GM19324 (cell line): Measurements from ENCODE around the gene ACAP3.
"Not testable (repeated sequence)": the region's sequence is repeated elsewhere in the genome, so short reads cannot be mapped to it uniquely, and the experiment has no call there.

Source experiments
- ATAC-seq: cut with Tn5 transposase; IDR thresholded peaks from one replicate; pipeline ENCODE4 v1.9.1; 2021; ENCODE audit warnings: mild to moderate bottlenecking, moderate library complexity; ENCODE audit not compliant: unreplicated experiment, low FRiP score

Gene ACAP3

DNA sequence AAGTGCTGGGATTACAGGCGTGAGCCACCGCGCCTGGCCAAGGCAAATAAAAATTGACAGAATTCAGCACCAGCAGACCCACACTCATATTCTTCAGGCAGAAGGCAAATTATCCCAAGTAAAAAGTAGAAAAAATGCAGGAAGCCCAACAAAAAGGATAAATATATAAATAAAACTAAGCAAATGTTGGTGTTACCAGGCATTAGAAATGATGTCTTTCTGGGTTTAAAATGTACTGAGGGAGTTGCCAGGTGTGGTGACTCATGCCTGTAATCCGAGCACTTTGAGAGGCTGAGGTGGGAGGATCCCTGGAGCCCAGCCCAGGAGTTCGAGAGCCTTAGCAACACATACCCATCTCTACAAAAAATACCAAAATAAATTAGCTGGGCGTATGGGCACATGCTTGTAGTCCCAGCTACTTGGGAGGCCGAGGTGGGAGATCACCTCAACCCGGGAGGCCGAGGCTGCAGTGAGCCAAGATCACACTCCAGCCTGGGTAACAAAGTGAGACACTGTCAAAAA, 10.5 kb upstream of the ACAP3 start:
- ATAC-seq, result no peak

DNA sequence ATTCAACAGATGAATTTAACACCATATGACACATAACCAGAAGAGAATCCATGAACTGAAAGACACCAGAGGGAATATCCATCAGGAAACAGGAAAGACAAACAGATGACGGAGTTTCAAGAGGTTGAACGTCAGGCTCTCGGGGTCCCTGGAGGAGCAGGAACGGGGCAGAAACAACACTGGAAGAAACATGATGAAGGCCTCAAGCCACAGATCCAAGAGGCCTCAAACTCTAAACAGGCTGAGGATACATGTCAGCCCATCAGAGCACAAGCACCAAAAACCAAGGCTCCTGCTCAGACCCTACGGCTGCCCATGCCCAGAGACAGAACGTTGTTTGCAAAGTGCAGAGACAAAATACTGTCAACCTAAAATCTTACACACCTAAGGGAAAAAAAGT, 9.7 kb upstream of the ACAP3 start:
- ATAC-seq, result no peak

DNA sequence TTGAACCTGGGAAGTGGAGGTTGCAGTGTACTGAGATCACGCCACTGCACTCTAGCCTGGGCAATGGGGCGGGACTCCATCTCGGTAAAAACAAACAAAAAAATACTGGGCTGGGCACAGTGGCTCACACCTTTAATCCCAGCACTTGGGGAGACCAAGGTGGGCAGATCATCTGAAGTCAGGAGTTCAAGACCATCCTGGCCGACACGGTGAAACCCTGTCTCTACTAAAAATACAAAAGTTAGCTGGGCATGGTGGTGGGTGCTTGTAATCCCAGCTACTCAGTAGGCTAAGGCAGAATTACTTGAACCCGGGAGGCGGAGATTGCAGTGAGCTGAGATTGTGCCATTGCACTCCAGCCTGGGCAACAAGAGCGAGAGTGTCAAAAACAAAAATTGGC, 8.5 kb upstream of the ACAP3 start:
- not testable (repeated sequence) for ATAC-seq

DNA sequence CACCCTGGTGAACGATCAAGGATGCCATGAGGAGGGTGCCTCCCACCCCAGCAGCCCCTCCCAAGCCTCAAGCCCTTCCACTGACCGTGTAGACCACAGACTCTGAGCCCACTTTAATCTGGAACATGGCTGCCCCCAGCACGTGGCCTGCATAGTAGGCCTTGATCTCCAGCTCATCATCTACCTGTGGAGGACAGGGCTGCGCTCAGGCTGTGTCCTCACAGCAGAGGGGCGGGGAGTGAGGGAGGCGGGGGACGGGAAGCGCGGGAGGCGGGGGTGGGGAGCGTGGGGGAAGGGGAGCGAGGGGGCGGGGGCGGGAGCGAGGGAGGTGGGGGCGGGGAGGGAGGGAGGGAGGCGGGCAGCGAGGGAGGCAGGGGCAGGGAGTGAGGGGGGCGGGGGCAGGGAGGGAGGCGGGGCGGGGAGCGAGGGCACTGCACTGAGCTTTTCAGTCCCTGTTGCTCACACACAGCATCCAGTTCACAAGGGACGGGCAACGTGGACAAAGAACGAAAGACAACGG, 7.8 kb upstream of the ACAP3 start:
- ATAC-seq, result no peak

DNA sequence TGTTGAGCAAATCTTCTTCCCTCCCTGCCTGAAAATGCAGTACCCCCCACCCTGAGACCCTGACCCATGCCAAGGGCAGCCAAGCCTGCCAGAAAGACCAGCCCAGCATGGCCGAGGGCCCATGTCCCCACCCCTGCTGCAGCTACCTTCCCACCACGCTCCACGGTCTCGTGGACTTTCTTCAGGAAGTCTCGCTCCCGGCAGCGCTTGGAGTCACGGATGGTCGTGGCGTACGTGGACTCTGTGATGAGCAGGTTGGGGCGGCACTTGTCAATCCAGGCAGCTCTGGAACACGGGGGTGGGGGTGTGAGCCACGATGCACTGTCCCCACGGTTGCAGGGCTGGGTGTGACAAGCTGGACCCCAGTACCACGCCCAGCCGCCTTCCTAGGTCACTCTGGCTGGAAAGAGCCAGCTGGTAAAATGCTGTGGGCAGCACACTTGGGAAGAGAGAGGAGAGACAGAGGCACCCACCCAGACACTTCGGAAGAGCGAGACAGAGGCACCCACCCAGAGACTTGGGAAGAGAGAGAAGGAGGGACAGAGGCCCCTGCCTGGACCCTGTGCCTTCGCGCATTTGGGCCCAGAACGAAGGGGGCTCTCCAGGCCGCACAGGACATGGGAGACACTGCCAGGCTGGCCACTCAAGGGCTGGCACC, 7.1 kb upstream of the ACAP3 start:
- ATAC-seq, result no peak

DNA sequence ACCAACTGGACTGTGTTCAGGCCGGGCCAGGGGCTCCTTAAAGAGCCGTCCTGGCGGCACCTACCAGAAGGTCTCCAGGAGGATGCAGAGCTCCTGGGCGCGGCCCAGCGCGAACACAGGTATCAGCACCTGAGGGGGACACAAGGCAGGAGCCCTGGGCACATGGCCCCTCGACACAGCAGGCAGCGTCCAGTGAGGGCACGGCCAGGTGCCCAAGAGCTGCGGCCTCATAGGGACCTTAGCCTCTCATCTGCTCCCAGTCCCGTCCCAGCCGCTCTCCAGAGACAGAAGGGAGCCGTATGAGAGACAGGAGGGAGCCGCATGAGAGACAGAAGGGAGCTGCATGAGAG, 6.5 kb upstream of the ACAP3 start:
- no peak for ATAC-seq

DNA sequence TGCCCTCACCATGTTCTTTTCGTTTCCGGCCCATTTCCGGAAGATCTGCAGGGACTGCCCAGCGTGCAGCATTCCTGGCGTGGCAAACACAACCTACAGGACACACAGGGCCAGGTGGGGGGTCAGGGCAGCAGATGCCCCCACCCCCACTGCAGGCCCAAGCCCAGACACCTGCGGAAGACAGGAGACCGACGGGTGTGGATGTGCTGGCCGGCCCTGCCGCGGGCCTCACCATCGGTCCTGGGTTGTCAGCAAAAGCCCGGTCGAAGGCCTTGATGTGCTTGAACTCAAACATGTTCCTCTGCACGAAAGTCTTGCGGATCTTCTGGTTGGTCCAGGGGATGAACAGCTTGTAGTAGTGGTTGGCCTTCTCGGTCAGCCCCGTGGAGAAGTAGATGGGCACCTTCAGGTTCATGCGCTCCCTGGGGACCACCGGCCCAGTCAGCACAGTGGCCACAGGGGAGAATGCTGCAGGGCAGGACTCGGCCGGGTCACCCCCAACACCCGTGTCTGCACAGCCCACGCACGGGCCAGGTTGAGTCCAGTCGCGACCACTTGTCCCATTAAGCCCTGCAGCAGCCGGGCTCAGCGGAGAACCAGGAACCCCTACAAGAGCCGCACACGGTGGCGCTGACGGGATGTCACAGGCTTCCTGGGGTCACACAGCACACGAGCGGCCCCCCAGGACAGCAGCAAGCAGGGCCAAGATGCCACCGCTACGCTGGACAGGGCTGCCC, 5.9 kb upstream of the ACAP3 start:
- ATAC-seq, result no peak

DNA sequence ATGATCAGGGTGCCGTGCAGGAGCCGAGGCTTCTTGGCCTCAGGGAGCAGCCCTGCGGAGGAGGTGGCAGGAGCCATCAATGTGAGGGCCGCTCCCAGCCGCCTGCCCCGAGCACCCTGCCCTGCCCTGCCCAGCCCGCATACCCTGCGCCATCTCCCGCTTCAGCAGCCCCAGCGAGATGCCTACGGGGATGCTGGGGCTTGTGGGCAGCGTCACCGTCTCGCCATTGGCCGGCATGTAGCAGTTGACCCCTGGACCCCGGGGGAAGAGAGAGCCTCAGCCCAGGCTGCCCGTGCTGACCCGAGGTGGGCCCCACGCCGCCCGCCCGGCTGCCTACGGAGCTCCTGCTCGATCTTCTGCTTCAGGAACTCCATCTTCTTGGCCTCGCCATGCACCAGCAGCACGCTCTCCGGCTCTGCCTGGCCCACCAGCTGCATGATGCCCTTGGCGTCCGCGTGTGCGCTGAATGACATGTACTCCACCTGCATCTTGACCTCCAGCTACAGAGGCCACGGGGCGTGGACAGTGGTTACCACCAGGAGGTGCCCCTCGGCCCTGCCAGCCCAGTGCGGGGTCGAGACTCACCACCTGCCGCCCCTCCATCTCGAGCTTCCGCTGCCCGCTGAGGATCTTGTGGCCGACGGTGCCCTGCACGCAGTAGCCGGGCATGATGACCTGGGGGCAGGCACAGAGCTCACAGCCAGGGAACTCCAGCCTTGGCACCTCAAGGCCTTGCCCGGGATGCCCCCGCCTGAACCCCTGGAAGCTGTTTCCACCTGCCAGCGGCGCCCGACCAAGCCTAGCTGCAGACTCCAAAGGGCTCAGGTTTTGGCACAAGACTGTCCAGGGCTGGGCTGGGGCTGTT, 5.0 kb upstream of the ACAP3 start:
- ATAC-seq, result no peak

DNA sequence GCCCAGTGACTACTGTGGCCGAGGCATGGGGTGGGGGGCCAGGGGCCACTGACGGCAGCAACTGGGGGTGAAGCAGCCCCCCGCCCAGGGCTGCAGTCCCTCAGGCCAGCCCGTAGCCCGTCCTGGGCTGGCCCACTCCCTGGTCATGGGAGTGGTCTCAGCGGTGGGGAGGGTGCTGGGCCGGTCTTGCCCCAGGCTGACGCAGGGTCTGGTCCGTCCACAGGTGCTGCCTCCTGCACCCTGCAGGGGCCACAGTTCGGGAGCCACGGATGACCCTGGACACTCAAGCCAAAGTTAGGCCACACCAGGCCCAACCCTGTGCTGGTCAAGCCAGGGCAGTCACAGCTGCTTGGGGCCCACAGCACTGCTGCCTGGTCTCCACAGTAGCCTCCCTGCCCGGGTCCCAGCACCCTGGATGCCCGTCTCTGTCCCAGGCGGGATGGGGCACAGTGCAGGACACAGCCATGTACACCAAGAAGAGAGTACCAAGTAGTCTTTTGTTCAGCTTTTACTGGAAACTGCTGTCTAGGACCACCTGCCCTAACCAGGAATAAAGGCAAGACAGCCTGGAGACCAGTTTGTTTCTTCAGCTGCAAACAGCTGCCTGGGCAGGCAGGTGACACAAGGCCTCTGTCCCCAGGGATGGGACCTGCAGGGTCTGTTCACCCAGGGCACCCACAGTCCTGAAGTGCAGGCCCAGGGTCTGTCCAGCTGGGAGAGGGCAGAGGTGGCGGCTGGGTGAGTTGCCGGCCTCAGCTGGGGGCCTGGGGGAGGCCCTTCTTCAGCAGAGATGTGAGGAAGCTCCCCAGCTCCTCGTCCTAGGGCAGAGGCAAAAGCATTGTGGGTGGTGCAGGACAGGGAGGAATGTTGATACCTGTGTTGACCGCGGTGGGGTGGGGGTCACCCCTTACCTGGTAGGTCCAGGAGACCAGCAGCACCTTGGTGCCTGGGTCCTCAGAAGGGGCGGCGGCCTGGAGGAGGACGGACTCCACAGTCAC, 3.7 kb upstream of the ACAP3 start:
- no peak for ATAC-seq

DNA sequence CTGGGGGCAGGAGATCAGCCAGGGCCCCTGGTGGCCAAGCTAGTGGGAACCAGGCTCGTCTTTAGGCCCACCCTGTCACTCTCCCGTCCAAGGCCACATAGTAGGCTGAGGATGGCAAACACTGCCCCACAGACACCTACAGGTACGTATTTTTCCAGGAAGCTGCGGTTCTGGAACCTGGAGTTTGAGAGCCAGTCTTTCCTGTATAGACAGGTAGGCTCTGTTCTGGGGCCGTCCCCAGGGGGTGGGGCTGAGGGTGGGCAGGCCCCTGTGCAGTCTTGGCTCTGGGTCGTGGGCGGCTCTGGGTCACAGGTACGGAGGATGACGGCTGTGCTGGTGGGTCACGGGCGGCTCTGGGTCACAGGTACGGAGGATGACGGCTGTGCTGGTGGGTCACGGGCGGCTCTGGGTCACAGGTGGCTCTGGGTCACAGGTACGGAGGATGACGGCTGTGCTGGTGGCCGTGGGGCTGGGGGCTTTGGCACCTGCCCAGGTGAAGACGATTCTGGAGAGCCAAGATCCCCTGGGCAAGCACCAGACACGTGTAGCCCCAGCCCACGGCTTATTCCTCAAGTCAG, 2.8 kb upstream of the ACAP3 start:
- no peak for ATAC-seq

DNA sequence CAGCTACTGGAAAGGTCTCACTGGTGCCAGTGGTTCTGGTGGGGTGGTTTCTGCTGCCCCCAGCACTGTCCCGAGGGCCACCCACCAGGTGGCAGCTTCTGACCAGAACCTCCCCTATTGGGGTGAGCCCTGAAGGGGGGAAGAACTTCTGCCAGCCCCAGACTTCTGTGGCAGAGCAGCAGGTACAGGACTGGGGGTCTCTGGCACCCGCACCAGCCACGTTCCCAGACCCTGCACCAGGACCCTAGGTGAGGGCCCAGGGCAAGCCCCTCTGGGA, 2.3 kb upstream of the ACAP3 start:
- no peak for ATAC-seq

DNA sequence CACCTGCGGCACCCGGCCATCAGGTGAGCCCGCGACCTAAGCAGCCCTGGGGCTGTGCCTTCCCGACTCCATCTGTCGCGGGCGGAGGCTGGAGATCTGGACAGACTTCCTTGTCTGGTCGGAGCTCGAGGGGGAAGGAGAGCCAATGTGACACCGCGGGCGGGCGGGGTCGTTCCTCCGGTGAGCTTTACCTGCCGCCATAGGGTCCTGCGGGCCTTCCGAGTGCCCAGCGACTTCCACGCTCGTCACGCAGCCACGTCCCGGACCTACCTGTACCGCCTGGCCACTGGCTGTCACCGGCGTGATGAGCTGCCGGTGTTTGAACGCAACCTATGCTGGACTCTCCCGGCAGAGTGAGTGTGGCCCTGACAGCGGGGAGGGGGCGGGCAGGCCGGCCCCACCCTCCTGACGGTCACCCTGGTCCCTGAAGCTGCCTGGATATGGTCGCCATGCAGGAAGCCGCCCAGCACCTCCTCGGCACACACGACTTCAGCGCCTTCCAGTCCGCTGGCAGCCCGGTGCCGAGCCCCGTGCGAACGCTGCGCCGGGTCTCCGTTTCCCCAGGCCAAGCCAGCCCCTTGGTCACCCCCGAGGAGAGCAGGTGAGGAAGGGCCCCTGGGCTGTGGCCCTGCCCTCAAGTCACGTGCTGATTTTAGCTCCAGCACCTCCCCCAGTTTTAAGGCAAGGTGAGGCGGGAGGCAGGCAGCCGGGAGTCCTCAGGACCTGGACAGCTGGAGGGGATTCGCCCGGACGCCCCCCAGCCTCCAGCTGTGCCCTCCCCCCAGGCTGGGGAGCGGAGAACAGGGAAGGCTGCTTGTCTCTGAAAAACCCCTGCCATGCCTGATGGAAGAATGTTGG, 1.8 kb upstream of the ACAP3 start:
- no peak for ATAC-seq

DNA sequence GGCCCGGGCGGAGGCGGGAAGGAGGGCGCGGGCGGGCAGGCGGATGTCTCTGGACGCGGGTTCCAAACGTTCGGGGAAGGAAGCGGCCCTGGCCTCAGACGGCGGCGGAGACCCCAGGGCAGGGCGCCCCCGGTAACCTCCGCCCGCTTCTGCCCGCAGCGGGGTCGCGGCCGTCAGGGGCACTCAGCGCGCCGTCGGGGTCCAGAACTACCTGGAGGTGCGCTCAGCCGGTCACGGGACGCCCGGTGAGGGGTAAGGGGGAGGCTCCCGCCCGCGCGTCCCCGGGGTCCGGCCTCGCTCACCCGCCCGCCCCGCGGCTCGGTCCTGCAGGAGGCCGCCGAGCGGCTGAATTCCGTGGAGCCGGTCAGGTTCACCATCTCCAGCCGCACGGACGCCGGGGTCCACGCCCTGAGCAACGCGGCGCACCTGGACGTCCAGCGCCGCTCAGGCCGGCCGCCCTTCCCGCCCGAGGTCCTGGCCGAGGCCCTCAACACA, 1.1 kb upstream of the ACAP3 start:
- peak; percentile 0 for ATAC-seq

DNA sequence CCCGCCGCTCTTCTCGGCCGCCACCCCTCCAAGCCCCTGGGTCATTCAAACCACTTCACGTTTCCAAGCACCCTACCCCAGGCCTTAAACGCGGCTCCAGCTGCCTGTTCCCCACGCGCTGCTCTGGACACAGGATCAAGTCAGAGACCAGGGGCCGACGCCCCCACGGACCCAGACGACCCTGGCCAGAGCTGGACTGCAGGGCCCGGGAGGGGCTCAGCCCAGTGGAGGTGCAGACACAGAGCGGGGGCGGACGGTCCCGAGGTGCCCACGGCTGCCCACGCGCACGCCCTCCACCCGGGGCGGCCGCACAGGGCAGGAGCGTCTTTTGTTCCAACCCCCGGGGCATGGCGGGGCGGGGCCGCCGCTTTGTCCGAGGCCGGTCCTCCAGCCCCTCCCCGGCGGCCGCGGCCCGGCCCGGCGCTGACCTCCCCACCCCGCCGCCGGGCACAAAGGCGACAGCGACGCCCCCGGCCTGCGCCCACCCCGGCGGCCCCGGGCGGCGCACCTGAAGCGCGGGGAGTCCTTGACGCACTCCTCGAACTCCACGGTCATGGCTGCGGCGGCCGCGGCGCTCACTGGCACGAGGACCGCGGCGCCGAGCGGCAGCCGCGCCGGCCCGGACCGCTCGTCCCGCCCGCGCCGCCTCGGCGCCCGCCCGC, 338 bp downstream of the ACAP3 start:
- peak; percentile 16 for ATAC-seq

DNA sequence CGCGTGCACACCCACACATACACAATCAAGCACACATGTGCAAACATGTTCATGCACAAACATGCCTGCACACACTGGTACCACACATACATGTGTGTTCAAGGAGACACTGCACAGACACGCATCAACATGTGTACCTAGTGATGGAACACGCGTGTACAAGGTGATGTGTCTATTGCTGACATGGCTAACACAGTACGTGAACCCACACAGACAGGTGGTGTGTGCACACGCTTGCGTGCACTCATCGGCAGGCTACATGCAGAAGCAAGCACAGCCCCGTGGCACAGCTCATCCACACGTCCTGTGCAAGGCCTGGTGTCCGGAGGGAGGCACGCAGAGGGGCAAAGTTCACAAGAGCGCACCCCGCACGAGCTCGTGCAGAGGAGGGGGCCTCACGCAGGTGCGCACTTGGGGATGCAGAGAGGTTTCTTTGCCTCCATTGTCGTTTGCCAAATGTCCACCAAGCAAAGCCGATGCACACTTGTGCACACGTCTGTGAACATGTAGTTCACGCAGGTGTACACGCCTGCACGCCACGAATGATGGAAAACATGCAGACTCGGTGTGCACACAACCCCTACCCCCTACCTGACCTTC, 969 bp downstream of the ACAP3 start:
- no peak for ATAC-seq

DNA sequence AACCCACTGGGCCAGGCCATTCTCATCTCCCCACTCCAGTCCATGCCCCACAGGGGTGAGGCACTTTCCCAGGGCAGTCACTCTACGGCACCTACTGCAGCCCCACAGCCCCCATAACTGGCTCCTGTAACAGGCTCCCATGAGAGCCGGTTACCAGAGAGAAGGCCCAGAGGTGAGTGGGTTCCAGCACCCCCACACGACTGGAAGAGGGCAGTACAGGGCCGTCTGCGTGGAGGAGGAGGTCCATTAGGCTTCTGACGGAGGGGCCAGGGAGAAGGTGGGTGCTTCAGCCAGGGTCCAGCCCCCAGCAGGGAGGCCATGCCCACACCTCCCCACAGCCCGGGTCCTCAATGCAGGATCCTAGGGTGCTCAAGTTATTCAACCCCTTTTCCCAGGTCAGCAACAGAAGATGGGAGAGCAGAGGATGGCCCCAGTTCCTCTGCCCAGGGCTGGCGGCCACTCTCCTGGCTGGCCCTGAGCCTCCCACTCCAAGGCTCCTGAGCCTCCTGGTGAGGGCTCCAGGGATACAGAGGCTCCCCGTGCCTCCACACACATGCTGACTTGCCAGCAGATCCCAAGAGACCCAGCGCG, 1.6 kb downstream of the ACAP3 start:
- ATAC-seq, result no peak

DNA sequence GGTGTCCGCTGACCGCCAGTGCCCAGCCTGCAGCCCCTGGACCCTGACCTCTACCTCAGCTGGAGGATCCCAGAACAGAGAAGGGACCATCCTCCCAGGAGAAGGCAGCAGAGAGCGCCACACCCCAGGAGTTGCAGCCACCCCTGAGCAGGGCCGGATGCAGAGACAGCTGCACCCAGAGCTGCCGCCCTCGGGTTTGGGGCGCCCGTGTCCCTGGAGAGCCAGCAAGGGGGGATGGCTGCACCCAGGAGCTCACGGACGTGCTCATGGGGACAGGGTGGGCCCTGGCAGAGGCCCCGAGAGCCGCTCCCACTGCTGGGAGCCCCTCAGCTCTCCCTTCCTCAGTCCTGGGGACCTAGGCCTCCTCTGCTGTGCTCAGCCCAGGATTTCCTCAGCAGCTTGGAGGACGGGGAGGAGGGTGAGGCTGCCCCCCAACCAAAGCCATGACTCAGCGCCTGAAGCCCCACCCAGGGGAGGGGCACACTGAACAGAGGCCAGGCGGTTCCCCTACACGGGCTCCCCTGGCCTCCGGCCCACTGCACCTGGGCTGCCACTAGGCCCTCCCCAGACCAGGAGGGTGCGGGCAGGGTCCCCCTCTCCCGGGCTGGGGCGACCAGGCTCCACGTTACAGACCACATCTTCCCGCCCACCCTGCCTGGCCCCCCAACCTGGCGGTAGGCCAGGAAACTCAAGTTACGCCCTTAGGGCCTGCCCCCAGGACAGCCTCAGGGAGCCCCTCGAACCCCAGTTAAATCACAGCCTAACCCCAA, 2.2 kb downstream of the ACAP3 start:
- no peak for ATAC-seq
